Breast epithelium (tissue), 3 donors: ENCODE measurements around the gene MIEN1.

Source experiments
- POLR2A ChIP-seq: fragments of 450-650 bp; IDR thresholded peaks from one replicate; pipeline ENCODE4 v1.6.1; 2016; ENCODE audit warnings: antibody characterized with exemption, mild to moderate bottlenecking, moderate library complexity
- POLR2AphosphoS5 ChIP-seq, 3 donors: sonication (generic); formaldehyde crosslinking; IDR thresholded peaks; one replicate each; pipeline ENCODE4 v1.6.1; 2017; ENCODE audit warnings: antibody characterized with exemption in 3 of 3
- TF ChIP-seq, protein P1 (sequence below), 3 donors: fragments of 450-650 bp; IDR thresholded peaks; one replicate each; pipeline ENCODE4 v1.5.1; 2016 to 2017; ENCODE audit warnings: antibody characterized with exemption in 3 of 3, mild to moderate bottlenecking in 3 of 3, moderate library complexity in 3 of 3

DNA sequence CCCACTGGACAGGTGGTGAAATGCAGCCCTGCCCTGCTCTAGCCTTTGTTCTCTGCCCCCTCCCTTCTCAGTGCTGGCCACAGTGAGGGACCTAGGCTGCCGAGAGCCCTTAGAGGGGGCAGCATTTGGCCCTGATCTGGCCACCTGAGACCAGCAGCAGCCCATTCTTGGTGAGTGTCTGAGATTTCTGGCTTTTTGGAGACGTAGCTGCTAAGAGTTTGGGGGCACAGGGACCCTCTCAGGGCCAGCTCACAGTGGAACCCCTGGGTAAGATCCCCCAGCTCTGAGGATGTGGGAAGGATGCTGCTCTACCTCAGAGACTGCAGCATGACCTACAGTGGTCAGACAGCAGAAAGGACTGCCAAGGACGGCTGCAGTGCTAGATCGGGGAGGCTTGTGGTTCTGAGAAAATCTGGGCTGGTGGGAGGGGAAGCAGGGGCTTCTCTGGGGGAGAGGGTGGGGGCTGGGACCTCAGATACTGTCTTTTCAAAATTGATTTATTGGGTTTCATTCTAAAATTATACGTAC lies 20.7 kb upstream of the MIEN1 start:
- TF ChIP-seq, protein P1, sequence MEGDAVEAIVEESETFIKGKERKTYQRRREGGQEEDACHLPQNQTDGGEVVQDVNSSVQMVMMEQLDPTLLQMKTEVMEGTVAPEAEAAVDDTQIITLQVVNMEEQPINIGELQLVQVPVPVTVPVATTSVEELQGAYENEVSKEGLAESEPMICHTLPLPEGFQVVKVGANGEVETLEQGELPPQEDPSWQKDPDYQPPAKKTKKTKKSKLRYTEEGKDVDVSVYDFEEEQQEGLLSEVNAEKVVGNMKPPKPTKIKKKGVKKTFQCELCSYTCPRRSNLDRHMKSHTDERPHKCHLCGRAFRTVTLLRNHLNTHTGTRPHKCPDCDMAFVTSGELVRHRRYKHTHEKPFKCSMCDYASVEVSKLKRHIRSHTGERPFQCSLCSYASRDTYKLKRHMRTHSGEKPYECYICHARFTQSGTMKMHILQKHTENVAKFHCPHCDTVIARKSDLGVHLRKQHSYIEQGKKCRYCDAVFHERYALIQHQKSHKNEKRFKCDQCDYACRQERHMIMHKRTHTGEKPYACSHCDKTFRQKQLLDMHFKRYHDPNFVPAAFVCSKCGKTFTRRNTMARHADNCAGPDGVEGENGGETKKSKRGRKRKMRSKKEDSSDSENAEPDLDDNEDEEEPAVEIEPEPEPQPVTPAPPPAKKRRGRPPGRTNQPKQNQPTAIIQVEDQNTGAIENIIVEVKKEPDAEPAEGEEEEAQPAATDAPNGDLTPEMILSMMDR (IDR thresholded peaks at IDR 0.05), result no peak
- no peak for TF ChIP-seq POLR2AphosphoS5 (IDR thresholded peaks at IDR 0.05)
- no peak for TF ChIP-seq POLR2A
